Stimulated activated CD4-positive, alpha-beta T cell treated with anti-CD3 and anti-CD28 coated beads, TNF-alpha, amount 100 ng/mL, for 48 hours (primary cell): ENCODE data around the gene ANKS1A.

ENCODE experiments used
- DNase-seq, 3 donors: peaks; one replicate each; pipeline ENCODE4 v3.0.0-alpha.2; 2020; ENCODE audit warnings: low read depth in 3 of 3

The ANKS1A gene

DNA sequence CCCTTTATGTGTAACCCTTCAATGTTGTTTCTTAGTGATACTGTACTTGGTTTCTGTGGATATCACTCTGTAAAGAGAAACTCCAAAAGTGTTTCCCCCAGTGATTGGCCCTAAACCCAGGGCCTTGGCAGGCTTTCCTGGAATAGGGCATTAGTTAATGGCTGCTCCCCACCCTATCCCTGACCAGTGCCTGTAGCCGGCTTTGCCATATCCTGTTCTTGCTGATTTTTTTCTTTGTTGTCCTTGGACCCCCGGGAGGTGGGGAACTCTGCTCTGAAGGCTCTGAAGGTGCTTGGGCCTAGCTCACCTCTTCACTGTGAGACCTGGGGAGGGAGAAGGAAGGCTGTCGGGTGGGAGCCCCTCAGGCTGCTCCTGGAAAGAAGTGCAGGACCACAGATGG, 131.9 kb downstream of the ANKS1A start:
- no peak for DNase-seq

DNA sequence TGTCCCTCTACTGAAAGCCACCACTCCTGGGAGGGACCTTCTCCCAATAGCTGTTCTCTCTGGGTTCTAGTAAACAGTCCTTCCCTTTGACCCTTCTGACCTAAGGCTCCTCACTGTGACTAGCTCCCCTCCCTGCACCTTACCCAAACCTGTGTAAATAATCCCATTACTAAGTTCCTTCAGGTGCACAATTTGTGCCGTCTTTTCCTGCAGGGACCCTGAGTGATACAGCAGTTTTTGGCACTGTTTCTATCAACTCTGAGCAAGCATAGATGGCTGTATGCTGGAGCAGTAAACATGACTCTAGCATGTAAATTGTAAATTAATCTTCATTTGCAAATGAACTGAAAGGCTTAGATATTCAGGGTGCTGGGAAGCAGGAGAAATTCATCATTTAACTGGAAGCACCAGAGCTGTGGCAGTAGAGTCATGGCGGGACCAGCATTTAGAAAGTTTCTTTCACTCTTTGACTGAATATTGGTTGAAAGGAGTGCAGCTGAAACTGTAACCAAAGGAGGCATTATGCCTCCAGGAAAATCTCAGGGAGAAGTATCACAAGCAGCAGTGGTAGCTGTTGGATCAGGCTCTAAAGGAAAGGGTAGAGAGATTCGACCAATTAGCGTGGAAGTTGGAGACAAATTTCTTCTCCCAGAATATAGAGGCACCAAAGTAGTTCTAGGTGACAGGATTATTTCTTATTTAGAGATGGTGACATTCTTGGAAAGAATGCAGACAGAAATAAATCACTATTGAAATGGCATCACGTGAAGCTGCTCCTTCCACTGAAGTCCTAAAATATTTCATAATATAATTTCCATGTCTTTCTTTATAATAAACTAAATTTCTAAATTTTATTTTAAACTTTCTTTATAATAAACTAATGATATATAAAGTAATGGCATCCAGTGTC, 134.3 kb downstream of the ANKS1A start:
- DNase-seq, result no peak

DNA sequence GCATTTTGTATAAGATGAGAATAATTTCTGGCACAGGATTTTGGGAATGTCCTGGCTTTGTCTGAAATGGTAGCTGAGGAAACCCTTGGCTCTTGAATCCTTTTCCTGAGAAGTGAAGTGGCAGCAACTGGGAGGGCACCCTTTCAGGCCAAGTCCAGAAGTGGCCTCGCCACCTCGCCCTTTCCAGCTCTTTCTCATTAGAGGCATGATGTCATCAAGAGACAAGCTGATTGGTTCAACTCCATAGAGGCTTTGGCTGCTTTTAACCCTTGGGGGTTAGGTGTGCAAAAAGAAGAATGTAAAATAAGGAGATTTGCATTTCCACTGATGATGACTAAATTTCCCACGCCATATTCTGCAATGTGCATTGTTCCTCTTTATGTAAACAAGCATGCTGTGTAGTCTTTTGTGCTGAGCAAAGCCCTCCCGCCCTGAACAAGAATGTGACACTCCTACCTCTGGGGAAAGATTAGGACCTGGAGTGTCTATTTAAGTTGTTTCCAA, 135.5 kb downstream of the ANKS1A start:
- DNase-seq, result no peak

DNA sequence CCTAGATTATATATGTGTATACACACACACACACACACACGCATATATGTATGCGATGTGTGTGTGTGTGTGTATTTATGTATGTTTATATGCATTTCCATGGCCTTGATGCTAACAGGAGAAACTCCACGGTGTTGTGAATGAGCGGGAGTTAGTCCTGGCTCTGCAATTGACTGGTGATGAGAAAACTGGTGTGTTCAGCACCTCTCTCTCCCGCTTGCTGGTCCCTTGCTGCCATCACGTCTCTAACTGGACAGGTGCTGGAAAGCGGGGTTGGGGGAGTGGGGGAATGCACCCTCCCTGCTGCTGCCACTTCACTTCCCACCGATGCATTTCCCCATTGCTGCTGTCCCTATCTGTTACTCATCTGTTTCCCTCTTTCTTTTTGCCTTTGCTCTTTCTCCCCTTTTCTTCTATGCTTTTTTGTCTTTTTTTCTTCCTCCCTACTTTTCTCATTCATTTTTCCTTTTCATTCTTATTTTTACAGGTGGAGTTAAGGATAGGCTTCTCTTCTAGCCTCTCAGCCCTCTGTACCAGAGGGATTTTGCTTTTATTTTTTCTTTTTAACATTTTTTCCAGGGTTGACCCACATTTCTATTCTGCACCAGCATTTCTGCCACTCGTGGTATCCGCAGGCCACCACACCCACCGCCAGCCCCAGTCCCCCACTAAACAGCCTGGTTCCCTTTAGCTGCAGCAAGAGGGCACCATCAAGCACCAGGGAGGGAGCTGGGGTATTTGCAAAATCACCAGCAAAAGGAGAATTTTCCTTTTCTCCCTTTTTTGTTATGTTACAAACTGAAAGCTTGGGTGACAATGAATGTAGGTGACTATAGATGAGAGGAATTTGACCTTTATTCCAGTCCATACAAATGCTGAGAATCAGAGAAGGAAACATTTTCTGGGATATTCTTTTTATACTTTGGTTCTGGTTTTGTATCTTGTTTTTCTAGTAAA, 136.5 kb downstream of the ANKS1A start:
- no peak for DNase-seq

DNA sequence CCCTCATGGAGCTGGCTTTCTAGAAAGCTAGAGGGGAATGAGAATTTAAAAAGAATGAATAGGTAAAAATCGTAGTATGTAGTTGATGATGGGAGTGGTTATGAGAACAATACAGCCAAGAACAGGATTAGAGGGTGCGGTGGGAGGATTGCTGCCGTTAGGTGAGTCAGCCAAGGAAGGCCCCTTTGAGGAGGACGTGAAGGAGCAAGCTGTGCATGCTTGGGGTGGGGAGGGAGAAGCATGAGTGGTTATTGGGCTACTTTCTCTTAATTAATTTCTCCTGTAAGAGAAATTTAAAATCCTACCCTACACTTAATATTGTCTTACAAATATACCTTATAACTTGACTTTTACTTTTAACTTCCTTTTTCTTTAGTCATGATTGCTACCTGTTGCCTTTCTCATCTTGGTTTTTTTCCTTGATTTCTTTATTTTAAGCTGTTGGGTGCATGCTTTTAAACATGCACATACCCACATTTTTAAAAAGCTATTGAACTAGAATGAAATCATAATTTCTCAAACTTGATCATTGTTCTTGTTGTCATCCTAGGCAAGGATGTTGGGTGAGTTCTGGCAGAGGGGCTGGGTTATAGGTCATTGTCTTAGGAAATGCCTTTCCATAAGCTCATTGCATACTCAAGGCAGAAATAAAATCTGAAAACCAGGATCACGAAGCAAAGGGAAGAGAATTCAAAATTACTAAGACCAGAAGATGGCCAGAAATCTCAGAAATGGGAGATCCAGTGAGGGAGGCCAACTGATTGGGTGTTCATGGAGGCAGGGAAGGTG, 137.6 kb downstream of the ANKS1A start:
- no peak for DNase-seq

DNA sequence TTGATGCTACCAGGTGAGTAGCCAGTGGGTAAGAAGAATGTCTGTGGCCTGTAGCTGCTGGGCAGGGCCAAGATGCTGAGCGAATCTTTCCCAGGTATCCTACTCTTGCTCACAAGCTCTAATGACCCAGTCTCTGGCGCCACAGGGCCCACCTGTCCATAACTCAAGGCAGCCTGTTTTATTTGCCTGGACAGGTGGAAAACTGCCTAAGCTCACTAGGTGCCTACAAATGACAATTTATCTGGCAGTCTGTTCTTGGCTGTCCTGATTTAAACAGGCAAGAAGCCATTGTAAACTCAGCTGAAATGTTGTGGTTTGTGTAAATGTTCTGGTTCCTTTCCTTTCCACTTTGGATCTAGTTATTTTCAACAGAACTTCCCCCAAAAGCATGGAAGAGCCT, 138.8 kb downstream of the ANKS1A start:
- DNase-seq, result no peak

DNA sequence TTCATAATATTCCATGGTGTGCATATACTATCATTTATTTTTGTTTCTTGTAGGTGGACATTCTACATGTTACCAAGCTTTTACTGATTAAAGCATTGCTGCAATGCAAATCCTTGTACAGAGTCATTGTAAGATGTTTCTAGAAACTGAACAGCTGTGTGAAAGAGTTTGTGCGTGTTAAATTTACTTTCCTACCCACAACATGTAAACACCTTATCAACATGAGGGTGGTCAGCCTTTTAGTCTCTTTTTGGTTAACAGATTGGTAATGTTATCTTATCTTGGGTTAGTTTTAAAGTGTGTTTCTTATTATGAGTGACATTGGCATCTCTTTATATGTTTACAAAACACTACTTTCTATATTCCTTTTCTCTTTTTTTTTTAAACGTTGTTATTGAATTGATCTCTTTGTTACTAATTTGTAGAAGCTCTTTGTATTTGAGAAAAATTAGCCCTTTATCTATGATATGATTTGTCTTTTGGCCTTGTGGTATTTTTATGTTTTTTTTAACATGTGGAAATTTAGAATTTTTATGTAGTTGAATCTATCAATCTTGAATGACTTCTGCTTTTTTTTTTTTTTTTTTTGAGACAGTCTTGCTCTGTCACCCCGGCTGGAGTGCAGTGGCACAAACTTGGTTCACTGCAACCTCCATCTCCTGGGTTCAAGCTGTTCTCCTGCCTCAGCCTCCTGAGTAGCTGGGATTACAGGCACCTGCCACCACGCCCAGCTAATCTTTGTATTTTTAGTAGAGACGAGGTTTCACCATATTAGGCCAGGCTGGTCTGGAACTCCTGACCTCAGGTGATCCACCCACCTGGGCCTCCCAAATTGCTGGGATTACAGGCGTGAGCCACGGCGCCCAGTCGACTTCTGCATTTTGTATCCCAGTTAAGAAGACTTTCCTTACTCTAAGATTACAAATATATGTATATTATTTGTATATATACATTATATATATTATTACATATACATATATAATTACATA, 140.0 kb downstream of the ANKS1A start:
- no peak for DNase-seq

DNA sequence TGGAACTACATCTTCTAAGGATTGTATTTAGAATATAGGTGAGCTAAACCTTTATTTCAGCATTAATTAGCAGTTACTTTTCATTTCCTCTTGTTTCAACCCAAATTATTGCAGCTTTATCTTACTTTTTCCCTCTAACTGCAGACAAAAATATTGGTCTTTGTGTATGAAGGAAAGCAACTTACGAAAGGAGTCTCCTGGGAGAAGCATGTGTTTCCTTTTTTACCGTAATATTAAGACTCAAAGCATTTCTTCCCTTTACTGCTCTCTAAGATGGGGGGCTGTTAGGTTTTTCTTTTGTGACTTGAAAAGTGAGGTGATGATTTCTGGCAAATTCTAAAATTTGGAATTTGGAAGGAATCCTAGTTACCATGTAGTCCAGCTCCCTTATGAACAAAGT, 141.0 kb downstream of the ANKS1A start:
- no peak for DNase-seq

DNA sequence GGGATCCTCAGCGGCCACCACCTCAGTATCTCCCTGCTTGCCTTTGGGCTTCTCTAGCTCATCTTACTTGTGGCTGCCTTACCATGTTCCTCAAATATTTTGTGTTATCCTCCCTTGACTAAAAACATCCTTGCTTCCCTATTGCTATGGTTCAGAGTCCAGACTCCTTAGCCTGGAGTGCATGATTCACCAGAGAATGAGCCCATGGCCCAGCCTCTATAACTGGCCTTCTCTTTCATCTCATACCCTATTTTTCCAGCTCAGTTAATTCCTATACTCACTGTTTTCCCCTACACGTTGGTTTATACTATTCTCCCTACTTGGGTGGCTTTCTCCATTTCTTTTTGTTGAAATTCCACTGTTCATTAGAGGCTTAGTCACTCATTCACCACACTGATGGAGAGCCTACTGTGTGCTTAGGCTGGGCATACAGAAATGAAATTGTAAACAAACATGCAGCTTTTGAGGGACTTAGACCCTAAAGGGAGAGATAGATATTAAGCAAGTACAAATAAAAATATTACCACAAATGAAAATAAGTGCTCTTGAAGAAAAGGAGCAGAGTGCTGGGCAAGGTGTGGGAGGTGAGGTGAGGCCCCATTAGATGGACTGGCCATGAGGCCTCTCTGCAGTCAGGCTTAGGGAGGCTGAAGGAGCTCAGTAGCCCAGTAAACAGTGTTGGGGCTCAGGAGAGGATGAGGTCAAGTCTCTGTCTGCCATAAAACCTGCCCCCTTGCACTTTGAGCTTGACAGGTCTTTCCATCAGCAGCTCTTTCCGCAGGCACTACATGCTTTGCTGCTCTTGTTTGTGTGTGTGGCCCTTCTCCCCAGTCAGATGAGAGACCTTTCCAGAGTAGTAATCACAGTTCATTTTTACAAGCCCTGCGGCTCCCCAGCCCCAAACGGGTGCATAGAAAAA, 142.8 kb downstream of the ANKS1A start:
- no peak for DNase-seq

DNA sequence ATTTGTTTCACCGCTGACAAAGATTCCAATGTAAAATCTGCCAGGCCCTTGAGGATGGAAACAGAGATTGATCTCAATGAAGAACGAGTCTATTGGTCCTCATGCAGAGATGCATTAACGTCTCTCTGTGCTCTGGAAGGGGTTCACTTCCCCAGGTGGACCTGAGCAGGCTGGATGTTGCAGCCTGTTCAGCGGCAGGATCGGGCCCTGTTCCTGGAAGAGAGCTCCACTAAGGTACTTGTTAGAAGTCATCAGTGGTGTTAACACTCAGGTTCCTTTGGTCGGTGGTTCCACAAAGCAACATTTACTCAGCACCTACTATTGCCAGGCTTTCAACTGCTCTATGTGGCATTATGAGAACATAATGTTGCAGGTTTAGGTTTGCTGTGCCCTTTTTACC, 144.6 kb downstream of the ANKS1A start:
- DNase-seq, result no peak

DNA sequence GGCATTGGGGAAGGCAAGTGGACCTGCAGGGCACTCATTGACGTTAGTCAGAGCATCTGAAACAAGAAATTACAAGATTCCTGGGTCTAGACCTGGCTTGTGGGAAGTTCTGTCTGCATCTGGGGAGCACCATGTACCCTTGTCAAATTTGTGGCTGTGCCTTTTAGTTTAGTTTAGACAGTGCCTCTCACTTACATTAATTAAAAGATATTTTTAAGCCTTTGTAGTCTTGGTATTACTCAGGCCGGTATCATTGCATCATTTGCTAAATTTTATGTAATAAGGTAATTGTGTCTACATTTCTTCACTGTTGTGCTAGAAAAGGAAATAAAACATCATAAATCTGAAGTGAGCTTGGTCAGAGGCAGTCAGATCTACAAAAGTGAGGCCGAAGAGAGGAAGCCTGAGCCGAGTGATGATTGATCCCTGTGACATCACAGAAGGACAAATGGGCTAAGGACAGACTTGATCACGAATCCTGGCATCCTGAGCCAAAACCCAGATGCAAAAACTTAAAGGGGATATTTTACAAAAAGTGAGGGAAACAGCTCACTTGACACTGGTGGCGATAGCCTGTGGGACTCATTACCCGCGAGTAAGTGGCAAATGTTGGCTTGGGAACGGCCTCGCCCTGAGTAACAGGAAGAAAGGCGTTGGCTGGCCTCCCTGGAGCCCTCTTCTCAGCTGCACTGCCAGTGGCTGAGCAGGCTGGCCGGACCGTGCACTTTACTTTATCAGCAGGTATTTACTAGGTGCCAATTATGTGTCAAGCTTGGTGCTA, 145.5 kb downstream of the ANKS1A start:
- DNase-seq, result no peak

DNA sequence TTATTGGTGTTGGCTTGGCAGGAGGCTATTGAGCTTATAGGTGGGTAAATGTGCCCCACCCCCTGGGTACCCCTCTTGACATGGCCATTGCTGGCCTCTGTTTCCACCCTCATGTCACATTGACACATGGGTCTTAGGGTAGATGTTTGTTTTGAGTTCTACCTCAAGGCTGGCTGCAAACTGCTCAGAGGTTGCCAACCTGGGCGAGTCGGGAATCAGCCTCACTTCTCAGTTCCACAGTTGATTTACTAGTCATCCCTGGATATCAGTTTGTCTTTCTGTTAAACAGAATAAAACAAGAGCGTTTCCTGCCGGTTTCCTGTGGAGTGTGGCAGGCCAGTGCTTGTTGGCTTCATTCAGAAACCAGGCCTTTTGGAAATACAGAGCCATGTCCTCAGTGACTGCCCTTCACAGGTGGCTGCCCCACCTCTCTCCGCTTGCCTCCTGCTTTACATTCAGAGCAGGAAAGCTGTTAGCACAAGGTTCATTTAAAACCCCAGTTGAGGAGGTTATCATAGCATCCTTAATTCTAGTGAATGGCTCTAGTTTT, 146.5 kb downstream of the ANKS1A start:
- DNase-seq, result no peak

DNA sequence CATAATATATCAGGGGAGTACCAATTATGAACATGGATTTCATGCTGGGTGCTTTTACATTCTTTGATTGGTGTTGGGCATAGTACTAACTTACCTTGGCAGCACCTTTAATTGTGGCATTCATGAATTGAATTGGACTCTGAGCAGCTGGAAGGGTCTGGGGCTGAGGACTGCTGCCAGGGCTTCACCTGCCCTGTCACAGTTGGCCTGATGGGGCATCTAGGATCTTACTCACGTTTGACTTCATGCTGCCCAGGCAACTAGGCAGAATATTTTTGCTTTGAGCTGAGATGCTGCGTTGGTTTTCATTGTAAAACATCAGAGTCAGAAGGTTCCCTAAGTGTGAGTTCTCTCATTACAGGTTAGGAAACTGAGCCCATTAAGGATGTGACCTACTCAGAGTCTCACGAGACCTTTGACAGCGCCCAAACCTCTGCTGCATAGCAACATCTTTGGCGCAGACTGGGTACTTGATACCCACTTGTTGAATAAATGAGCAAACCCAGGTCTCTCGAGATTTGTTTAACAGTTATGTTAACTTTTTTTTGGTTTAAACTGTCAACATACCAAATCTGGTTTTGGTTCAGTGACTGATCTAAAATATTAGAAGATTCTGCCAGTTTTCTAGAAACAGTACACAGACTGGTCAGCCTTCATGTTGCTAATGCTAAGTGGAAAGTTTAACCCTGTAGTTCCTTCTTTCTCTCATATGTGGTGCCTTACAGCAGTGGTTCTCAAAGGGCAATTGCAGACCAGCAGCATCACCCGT, 147.2 kb downstream of the ANKS1A start:
- no peak for DNase-seq

DNA sequence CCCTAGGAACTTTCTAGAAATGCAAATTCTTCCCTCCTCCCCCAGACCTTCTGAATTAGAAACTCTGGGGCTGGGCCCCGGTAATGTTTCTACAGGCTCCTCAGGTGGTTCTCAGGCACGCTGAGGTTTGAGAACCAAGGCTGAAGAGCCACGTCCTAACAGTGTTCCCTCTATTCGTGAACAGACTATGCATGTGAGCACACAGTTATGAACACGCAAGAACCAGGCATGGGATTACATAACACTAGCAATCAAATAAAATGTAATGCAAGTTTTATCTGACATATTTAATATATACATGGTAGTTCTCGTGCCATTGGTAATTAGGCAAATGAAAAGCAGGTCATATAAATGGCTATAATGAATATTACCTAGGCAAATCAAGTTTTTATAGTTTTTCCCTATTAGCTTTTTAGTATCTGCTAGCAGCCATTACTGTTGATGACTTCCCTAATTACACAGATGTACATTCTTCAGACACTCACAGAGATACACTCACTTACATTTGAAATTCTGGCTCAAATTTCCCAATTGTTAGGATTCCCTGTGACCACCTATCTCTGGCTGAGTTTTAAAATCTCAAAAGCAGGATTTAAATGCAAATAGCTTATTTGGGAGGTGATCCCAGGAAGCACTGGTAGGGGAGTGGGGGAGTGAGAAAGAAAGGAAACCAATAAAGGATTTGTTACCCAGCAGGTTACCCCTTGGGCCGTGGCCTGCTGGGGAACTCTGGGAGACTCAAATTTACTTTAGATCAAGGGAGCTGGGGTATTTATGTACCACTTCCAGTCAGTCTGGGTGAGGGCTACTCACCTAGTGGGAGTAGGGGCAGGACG, 148.0 kb downstream of the ANKS1A start:
- no peak for DNase-seq

DNA sequence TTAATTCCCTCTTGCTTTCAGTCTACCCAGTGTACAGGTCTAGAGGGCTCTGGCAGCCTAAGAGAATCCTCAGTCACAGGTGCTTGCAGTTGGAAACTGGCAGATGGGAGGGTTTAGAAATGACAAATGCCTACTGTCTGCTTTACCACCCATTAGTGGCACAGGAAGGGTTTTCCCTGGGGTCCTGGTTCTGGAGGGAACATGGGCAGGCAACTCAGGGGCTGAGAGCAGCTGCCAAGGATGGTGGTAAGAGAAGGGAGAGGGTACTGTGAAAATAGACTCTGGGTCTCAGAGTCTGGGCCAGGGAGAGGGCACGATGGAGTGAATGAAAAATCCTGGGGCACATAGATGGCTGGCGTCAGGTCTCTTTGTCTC, 148.6 kb downstream of the ANKS1A start:
- DNase-seq, result no peak

DNA sequence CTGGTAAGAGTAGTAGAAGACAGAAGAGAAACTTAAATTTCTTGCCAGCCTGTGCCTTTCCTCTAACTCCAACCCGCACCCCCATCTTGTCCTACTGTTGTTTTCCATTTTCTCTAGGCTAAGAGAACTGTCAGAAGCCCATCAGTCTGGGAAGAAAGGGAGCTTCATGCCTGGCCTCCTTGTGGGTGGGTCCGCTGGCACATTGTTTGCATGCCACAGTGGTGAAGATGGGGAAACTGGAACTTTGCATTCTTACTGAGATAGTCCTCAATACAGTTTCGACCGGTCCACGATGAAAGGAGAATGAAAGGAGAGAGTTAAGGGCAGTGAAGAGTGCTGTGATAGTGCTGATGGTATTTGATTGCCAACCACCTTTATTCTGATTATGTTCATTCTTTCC, 149.0 kb downstream of the ANKS1A start:
- no peak for DNase-seq

DNA sequence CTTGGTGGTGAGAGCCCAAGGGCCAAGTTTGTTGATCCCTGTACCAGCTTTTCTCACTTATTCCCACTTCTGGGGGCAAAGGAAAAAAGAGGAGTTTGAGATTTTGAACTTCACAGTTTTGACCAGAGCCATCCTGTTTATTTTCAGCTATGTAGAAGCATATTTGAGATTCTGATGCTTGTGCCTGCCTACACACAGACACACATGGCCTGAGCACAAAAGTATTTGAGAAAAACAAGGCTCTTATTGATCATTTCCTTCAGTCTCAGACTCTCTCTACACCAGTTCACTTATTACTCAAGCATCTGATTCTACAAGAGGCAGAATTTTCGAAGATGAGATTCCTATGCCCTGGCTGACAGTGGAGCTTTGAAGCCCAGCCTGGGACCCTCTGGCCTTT, 151.3 kb downstream of the ANKS1A start:
- no peak for DNase-seq
